HG02970 (cell line): ENCODE measurements around the gene AMBP.

Source experiments
- ATAC-seq: cut with Tn5 transposase; IDR thresholded peaks from one replicate; pipeline ENCODE4 v1.9.1; 2021; ENCODE audit warnings: mild to moderate bottlenecking, moderate library complexity, moderate number of reproducible peaks; ENCODE audit not compliant: unreplicated experiment, low FRiP score

Gene AMBP

DNA sequence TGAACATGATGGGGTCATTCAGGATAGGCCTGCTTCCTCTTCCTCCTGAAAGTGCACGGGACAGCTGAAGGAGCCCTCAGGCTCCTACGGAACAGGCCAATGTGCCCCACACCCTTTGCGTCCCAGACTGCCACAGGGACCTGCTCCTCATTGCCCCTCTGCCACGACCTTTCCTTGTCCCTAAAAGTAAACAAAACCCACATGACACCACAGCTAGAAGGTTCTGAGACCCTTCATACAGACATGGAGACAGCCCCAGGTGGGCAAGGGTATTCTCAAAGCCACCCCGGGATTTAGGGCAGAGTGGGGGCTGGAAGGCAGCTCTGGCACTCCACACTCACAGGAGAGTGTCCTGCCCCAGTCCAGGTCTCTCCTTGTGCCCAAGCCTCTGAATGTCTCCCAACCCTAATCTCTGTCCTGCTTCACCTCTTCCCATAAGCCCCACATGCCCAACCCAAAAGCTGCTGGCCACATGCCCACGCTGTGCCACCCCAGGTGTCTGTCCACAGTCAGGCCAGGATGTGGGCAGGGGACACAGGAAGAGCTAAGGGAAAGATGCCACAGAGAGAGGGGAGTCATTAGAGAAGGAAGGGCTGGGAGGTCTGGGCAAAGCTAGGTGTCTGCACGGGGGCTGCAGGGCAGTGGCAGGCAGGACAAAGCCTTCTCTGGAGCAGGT lies 800 bp downstream of the AMBP start:
- no peak for ATAC-seq

DNA sequence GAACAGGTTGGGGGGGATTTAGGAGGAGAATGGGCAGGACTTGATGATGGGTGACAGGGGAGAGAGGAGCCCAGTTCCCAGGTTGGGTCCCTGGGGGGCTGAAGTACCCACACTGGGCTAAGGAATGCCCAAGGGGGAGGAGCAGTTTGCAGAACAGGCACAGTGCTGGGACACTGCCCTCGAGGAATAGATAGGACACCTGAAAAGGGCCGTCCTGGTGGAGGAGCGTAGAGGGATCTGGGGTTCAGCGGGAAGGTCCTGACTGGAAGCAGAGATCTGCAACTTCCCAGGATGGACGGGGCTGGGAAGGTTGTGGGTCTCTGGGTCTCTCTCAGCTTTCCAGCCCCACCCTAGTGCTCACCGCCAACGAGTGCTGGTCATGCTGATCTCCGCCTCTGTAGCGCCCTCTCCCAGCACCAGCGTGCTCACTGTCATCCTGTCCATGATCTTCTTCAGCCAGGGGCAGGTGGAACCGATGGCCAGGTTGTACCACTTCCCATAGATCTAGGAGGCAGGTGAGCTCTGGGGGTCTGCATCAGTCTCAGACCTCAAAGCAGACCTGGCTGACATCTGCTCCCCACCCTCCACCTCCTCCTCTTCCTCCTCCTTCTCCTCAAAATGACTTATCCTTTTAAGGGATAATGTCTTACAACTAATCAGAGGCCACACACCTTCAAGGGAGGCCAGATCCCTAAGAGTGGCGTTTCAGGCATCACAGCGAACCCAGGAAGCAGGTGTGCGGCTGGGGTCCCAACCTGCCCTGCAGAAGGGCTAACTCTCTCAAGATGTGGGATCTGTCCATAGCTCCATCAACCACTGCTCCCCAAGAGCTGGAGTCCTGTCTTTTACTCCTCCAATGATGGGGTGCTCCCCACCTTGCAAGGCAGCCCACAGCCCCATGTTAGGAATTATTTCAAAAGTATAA lies 1.6 kb downstream of the AMBP start:
- no peak for ATAC-seq

DNA sequence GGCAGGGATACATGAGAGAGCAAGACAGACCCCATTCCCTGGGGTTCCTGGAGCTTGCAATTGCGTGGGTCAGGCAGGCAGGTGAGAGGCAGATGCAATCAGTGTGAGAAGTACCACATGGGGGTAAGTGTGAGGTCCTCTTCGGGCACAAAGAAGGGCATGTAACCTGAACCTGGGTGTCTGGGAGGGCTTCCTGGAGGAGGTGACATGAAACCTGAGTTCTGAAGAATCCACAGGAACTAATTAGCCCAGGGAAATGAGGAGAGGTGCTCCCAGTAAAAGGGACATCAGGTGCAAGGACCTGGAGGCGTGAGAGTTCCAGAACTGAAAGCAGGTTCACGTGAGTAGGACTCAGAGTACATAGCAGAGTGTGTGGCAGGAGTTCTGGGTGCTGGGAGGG lies 2.5 kb downstream of the AMBP start:
- no peak for ATAC-seq

DNA sequence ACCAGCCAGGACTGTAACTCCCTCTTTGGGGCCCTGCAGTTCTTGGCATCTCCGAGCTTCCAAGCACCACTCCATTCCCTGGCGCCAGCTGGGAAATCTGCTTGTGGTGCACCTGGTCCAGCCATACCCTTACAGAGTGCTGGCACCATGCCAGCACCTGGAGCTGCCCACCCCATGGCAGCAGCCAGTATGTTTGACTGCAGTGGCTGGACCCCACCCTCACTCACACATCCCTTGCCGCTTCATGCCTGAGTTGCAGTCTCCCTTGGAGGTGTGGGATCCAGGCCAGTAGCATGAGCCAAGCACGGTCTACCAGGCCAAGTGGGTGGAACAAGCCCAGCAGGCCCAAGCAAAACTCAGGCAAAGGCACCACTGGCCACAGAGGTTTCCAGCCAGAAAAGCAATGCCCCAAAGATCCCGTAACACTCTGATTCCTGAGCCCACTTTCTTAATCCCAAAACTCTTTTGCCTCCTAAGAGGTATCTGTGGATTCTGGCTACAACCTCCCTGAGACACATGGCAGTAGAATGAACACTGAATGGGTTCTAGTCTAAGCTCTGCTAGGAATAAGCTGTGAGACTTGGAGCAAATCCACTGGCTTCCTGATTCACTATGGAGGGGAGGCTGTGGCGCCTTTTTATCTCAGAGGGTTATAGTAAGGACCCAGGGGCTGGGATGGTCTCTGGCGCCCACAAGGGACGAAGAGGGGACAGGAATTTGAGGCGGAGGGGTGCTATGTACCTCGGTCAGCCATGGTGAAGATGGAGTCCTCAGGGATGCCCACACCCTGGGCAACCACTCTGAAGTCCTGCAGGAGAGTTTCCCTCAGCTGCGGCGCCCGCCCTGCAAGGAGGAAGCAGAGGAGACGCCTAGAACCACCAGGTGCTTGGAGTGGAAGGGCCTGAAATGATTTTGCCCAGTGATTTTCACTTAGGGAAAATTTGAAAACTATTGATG lies 5.6 kb downstream of the AMBP start:
- ATAC-seq, result no peak

DNA sequence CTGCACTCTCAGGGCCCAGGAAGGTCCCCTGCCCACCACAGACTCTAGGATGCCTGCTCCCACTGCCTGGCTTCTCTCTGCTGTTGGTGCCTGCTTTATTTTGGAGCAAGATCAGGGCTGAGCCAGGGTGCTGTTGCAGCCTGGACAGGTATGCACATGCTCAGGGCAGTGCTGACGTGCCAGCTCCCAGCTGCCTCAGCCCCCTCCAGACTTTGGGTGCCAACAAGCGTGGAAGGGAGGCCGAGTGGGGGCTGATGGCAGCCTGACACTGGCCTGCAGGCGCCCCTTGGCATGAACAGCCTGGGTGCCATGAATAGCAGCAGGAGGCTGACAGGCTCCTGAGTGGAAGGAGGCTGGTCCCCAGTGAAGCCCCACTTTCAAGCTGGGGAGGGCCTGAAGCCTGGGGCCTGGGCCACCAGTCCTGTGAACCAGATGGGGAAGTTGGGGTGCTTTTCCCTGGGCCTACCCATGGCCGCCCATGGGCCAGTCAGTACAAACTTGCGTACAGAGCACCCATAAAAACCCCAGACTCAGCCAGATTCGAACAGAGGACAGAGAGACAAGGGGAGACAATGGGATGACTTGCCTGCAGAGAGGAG lies 6.8 kb downstream of the AMBP start:
- ATAC-seq, result no peak

DNA sequence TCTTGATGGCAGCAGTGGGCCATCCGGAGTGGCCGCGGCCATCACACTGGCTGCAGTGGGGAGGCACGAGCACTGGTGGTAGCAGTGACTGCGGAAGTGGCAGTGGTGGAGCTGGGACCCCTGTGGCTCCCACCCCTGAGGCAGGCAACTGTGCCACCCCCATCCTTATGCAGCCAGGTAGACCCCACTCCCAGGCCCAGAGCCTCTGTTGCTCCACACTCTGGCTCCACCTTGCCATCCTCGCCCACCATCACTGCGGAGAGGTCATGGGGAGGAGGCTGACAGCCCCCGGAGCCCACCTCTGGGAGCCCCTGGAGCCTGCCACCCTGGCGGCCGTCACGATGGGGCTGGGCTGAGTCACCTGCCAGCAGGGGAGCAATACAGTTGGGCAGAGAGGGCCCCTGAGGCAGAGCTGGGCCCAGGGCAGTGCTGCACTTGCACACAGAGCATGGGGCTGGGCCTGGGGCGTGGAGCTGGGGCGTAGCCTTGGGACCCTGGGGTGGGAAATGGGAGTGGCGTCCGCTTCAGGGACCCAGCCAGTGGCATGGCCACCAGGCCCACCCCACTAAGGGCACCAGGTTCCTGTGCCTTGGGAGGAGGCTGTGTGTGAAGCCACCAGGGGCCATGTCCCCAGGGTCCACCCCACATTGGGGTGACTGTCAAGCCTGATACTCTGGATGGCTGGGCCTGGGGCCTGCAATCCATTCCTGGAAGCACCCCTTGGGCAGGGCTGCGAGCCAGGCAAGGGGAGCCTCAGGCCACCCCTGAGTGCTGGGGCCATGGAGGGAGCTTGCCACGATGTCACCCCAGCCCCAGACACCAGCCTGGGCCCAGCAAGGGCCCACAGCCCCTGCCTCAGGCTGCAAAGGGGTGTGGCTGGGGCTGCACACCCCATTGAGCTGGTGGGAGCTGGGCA lies 7.7 kb downstream of the AMBP start:
- no peak for ATAC-seq

DNA sequence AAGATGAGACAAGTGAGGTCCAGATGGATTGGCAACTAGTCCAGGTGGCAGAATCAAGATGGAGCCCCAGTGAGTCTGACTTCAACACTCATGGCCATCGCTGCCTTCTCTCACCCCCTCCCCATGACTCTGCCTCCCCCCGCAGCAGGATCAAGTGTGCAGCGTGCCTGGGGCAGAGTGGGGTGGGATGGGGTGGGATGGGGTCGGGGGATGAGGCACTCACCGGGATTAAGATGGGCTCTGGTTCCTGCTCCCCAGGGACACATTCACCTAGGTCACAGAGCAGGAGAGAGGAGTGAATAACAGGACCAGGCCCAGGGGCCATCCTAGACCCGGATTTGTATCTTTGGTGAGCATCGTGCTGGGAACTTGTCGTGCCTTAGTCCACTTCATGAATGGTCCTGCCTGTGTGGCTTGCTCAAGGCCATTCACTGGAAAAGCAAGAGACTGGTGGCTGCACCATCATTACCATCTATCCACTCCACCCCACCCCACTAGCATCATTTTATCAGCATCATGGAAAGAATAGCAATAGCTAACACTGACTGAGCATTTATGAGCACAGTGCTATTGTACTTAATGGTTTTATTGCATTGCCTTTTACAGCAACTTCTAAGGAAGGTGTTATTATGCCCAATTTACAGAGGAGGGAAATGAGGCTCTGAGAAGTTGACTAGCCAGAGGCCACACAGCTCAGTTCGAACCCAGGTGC lies 8.5 kb downstream of the AMBP start:
- no peak for ATAC-seq

DNA sequence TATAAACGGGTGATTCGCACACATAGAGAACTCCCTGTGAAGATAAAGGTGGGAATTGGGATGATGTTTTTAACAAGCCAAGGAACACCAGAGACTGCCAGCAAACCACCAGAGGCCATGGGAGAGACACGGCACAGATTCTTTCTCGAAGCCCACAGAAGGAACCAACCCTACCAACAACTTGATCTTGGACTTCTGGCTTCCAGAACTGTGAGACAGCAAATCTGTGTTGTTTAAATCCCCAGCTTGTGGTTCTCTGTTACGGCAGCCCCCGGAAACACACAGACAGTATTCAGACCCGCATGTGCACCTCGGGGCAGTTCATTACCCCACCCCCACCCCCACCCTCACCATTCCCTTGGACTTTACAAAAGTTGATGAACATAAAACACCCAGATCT lies 12.8 kb downstream of the AMBP start:
- ATAC-seq, result no peak

DNA sequence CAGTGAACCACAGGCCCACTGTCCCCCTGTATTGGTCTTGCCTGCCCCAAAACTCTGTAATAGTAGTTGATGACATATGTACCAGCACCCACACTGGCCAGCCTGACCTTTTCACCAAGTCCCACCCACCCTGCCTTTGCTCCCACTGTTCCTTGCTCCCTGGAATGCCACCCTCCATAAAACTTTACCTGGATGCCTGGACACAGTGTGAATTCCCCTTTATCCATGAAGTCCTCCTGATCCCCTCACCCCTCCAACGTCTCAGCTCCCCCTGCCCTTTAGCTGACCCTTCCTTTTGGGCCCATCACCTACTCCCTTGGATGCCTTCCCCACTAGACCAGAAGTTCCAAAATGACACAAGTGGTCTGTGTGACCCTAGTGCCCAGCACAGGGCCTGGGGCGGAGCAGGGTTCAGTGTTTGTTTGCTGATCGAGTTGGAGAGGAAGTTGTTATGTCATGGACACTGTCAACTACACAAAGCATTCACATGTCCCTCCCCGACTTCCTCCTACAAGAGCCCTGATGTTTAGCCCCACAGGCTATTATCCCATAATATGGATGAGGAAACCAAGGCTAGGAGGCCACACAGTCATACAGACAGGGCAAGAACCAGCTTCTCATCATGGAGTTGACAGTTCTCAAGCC lies 16.1 kb downstream of the AMBP start:
- ATAC-seq, result no peak

DNA sequence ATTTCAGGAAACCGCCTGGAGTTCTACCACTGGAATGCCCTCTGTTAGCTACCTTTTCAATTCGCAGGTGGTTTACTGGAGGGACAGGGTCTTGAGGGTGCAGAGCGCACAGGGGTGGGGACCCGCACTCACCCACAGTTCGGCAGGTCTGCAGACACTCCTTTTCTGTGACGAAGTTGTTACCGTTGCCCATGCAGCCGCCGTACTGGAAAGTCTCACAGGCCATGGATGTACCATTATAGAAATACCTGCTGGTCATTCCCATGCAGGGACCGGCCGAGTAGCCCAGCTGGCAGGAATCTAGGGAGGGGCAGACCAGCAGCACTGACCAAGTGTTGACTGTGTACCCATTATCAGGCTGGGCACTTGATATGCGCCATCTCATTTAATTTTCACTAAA lies 16.8 kb downstream of the AMBP start:
- ATAC-seq, result no peak

DNA sequence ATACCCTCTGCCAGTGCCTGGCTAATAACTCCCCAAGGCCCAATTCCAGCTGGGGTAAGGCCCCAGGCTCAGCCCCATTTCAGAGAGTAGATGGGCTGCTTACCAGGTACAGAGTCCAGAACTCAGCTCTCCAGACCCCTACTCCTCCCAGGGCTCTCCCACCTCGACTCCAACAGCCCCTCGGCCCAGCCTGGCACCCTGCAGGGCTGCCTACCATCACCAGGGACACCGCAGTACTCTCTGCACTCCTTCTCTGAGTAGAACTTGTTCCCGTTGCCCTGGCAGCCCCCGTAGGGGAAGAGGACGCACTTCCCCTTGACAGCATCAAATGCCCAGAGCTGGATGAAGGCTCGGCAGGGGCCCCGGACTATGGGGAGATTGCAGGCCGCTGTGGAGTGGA lies 17.4 kb downstream of the AMBP start:
- ATAC-seq, result no peak

DNA sequence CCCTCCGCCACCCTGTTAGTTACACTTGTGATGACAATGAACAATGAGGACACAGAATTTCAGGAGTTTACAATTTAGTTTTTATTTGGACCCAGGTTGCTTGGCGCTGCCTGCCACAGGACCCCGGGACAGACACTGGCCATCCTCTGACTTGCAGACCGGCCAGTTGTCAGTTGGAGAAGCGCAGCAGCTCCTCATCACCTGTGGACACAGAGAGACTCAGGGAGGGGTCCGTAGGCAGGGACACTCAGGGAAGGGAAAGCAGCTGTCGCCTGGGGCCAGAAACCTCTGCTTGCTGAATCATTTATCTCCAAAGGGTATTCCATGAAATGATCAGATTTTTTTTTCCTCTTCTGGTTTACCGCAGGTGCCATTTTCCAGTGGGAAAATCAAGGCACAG lies 18.0 kb downstream of the AMBP start:
- ATAC-seq, result no peak

DNA sequence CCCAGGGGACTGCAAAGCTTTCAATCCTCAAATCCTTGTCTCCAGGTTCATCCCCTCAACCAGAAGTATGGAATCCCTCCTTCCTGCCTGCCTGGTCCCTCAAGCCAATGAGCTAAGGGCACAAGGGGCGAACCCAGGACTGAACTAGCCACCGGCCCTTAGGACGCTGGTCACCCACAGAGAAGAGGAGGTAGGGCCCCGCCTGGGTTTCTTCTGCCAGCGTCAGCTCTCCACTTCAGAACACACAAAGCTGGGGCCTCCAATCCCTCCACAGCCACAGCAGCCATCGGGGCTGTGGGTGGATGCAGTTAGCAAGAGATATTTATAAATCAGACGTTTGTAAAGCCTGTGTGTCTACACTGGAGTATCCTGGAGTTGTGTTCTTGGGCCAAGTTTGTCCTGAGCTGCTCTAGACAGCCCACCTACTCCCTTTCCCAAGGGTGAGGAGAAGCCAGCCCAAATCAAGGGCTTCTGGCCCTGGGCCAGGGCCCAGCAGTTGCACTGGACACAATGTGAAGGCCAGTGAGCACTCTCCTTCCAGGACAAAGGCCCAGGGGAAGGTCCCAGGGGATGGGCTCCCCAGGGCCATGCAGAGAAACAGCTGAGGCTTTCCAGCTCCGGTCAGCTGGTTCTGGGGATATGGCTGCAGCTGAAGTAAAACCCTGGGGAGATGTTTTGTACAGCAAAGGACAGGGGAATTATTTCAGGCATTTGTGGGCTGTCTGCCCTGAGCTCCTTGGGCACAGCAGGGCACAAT lies 18.9 kb downstream of the AMBP start:
- no peak for ATAC-seq

DNA sequence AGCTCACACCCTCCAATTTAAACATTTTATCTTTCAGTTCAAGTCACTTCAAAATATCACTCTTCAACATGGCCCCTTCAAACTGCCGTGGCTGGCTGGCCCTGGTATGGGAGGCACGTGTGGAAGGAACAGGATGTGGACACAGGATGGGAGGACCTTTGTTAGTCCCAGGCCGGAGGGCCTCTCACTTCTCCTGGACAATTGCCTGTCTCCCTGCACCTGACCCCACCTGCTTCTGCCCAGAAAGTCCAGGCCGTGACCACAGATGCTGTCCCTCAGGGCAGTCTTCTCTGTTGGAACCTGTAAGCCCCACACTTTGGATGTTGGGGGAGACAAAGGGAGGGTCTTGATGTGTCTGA lies 19.4 kb downstream of the AMBP start:
- ATAC-seq, result no peak

DNA sequence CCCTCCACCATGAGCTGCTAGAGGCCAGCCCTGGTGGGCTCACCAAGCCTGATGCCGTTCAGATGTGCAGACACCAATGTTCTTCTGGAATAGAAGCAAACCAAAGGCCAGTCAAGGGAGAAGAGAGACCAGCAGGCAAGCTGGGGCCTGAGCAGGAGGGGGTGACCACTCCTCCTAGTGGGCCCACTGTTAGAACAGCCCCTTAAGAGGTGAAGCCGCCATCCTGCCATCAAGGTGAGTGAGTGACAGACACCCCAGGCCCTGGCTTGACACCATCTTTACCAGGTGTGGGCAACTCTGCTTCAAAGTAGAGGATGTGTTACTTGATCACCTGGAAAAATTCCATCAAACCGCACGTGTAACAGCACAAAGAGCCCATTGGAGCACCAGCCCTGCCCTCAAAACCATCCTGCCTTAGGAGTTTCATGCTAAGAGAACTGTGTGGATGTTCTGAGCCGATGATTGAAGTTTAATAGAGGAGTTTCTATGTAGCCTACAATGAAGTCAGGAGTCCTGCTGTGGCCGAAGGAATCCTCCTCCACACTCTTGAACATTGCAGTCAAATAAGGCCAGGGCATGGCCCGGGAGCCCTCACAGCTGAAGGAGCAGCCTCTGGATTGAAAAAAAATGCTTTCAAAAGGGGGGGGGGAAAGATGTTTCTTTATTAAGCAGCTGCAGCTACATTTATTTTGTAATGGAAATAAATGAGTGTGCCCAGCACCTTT lies 20.8 kb downstream of the AMBP start:
- ATAC-seq, result no peak

DNA sequence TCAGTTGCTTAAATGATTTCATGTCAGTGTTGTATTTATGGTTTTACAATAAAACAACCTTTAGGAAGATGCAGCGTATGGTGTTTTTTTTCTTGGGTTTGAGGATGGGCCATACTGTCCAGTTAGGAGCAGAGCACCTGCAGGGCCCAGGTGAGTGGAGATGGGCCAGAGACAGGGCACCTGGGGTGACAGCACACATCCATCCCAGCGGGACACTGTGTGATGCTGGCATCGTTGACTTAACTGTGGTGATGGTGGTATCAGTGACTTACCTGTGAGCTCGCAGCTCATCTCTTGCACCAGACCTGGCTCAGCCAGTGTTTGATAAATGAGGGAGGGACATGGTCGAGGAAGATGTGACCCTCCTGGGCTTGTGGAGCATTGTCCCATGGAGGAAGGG lies 21.6 kb downstream of the AMBP start:
- ATAC-seq, result no peak

DNA sequence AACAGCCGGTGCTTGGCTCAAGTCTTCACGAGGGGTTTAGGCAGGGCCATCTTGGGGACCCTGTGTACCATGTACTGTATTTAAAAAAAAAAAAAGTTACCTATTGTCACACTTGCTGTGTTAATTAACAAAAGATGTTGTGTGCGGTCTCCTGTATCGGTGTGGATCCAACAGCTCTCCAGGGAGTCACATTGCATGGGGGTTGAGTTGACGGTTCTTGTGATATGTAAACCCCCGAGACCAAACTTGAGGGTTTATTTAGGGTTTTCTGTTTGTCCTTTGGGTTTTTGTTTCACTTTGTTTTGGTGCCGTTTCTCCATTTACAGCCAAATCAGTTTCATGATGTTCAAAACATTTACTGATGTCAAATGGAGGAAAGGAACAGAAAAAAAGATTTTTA lies 22.2 kb downstream of the AMBP start:
- ATAC-seq, result no peak
